ENCODE measurements around the gene SLC17A1. TPM values are rescaled to one million over a fixed set of nuclear protein-coding genes. Genes with fewer than 3 reads are reported as not detected.

SLC17A1 gene
- total and polyA plus RNA-seq, 3 donors from 2014 or later, result 0.99 to 3.9 (median 1.0) TPM

GRCh38 chr6:25794784-25795183 lies 37.1 kb downstream of the SLC17A1 start:
- intact Hi-C loops (cut with DNase I; ENCODE audit: low total_unique reads), result no loop called here
- no peak for DNase-seq
- Histone ChIP-seq H3K27ac (no peak overlapping the region), H3K4me1 (no peaks in the 10 kb centered on the region), H3K27me3 (no peaks in the 10 kb centered on the region), H3K36me3 (ENCODE audit: low read depth, missing control alignments) (no peaks in the 10 kb centered on the region), H3K4me3 (no peak overlapping the region), H3K9me3 (no peaks in the 10 kb centered on the region)
- TF ChIP-seq POLR2A (IDR thresholded peaks at IDR 0.05), result no peak
- no peak for TF ChIP-seq CTCF (IDR thresholded peaks at IDR 0.05)
- 82 to 97% methylated on average over 2 of the region's 2 CpGs for WGBS, 2 donors

- intact Hi-C loops (cut with DNase I; ENCODE audit: low total_unique reads), result no loop called here
- Histone ChIP-seq H3K4me3 (no peak overlapping the region), H3K27me3 (no peaks in the 10 kb centered on the region), H3K27ac (no peak overlapping the region), H3K9me3 (no peaks in the 10 kb centered on the region), H3K36me3 (ENCODE audit: low read depth, missing control alignments) (no peaks in the 10 kb centered on the region), H3K4me1 (no peaks in the 10 kb centered on the region)
- TF ChIP-seq POLR2A (IDR thresholded peaks at IDR 0.05), result no peak
- no peak for TF ChIP-seq CTCF (IDR thresholded peaks at IDR 0.05)
- DNase-seq, result no peak
- 81 to 96% methylated on average over 1 of the region's 1 CpG for WGBS, 2 donors
Observed at GRCh38 chr6:25793970-25794369, 37.9 kb downstream of the SLC17A1 start.

GRCh38 chr6:25792016-25792415 lies 39.8 kb downstream of the SLC17A1 start:
- no peaks in the 10 kb centered on the region for H3K27me3 ChIP-seq
- no peaks in the 10 kb centered on the region for H3K9me3 ChIP-seq
- no peaks in the 10 kb centered on the region for H3K36me3 ChIP-seq (ENCODE audit: low read depth, missing control alignments)
- peak; percentile 34 for DNase-seq
- H3K4me3 ChIP-seq, result no peak overlapping the region
- intact Hi-C loops (cut with DNase I; ENCODE audit: low total_unique reads), result no loop called here
- H3K27ac ChIP-seq, result no peak overlapping the region
- H3K4me1 ChIP-seq, result no peaks in the 10 kb centered on the region
- 59 to 66% methylated on average over 4 of the region's 4 CpGs for WGBS, 2 donors
- TF ChIP-seq POLR2A (IDR thresholded peaks at IDR 0.05), result no peak
- no peak for TF ChIP-seq CTCF (IDR thresholded peaks at IDR 0.05)

- no peak for DNase-seq
- TF ChIP-seq POLR2A (IDR thresholded peaks at IDR 0.05) (no peak), CTCF (IDR thresholded peaks at IDR 0.05) (no peak)
- no peaks in the 10 kb centered on the region for H3K9me3 ChIP-seq
- no peaks in the 10 kb centered on the region for H3K36me3 ChIP-seq (ENCODE audit: low read depth, missing control alignments)
- no peaks in the 10 kb centered on the region for H3K27me3 ChIP-seq
- no peak overlapping the region for H3K4me3 ChIP-seq
- intact Hi-C loops (cut with DNase I; ENCODE audit: low total_unique reads), result no loop called here
- H3K4me1 ChIP-seq, result no peaks in the 10 kb centered on the region
- 76 to 95% methylated on average over 2 of the region's 2 CpGs for WGBS, 2 donors
- H3K27ac ChIP-seq, result no peak overlapping the region
Observed at GRCh38 chr6:25789475-25789874, 42.4 kb downstream of the SLC17A1 start.

- H3K27me3 ChIP-seq, result no peaks in the 10 kb centered on the region
- TF ChIP-seq POLR2A (IDR thresholded peaks at IDR 0.05) (no peak), CTCF (IDR thresholded peaks at IDR 0.05) (peak in 2 of 3 experiments; percentile 13 to 23)
- no peak overlapping the region for H3K27ac ChIP-seq
- no peaks in the 10 kb centered on the region for H3K36me3 ChIP-seq (ENCODE audit: low read depth, missing control alignments)
- intact Hi-C loops (cut with DNase I; ENCODE audit: low total_unique reads), result no loop called here
- no peak overlapping the region for H3K4me3 ChIP-seq
- WGBS, 2 donors, result 64 to 82% methylated on average over 4 of the region's 4 CpGs
- DNase-seq, result peak; percentile 45
- H3K9me3 ChIP-seq, result no peaks in the 10 kb centered on the region
- H3K4me1 ChIP-seq, result no peaks in the 10 kb centered on the region
Observed at GRCh38 chr6:25788305-25788922, 43.4 kb downstream of the SLC17A1 start.

Data from testis (tissue), 3 donors.